Measurements from ENCODE around the gene TAF11L12. TPM values are rescaled to one million over a fixed set of nuclear protein-coding genes. Genes with fewer than 3 reads are reported as not detected.
"Not testable (repeated sequence)": the region's sequence is repeated elsewhere in the genome, so short reads cannot be mapped to it uniquely, and the experiment has no call there.

TAF11L12 gene
- polyA plus RNA-seq, 1 donor (not counting 4 experiments of a cell fraction or from before 2014, with no cell fraction given), result not detected

DNA sequence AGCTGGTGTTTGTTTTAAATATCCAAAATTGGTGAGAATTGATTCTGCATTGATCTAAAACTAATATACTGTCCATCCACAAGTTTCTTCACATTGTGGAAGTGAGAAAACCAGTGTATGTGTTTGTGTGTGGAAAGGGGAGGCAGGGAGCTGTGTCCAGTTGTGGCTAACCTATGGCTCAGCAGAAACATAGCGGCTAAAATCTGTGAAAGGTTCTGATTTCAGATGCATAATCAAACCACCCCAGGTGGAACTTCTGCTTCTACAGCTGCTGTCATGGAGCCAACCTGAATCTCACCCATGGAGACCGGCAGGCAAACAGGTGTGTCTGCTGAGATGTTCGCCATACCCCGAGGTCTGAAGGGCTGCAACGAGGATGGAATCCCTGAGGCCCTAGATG, 24.0 kb downstream of the TAF11L12 start, which contains the start of gene TAF11L14:
TAF11L14 (plus strand) TSS at position 301 of the 400 bp plus-strand sequence.
- Histone ChIP-seq H3K79me2 (ENCODE audit: control insufficient read depth, insufficient read depth, low read length) (no peaks in the 10 kb centered on the region), H2AFZ (ENCODE audit: control insufficient read depth, low read length) (no peak within 1 kb of the TSS), H4K20me1 (ENCODE audit: control insufficient read depth, extremely low read depth, insufficient read depth, low read length) (no peaks in the 10 kb centered on the region), H3K27me3 (ENCODE audit: control insufficient read depth, extremely low read depth, insufficient read depth, low read length) (no peaks in the 10 kb centered on the region), H3K4me2 (ENCODE audit: control insufficient read depth, extremely low read depth, insufficient read depth, low read depth, low read length) (no peak within 1 kb of the TSS), H3K9me1 (ENCODE audit: control insufficient read depth, extremely low read depth, insufficient read depth, low read length) (no peaks in the 10 kb centered on the region), H3K4me1 (ENCODE audit: control insufficient read depth, extremely low read depth, insufficient read depth, low read length) (no peaks in the 10 kb centered on the region), H3K4me3 (ENCODE audit: control insufficient read depth in 2 of 3, extremely low read depth in 1 of 3, insufficient read depth in 2 of 3, low read depth in 1 of 3, low read length in 3 of 3) (no peak within 1 kb of the TSS), H3K27ac (ENCODE audit: control insufficient read depth, insufficient read depth, low read length) (no peak within 1 kb of the TSS), H3K9me3 (ENCODE audit: control insufficient read depth, low read depth, low read length) (no peaks in the 10 kb centered on the region), H3K9ac (ENCODE audit: control insufficient read depth, extremely low read depth, insufficient read depth, low read length) (no peak within 1 kb of the TSS), H3K36me3 (ENCODE audit: control insufficient read depth in 2 of 2, extremely low read depth in 1 of 2, insufficient read depth in 2 of 2, low read length in 2 of 2) (no peaks in the 10 kb centered on the region)
- TF ChIP-seq, protein P1, sequence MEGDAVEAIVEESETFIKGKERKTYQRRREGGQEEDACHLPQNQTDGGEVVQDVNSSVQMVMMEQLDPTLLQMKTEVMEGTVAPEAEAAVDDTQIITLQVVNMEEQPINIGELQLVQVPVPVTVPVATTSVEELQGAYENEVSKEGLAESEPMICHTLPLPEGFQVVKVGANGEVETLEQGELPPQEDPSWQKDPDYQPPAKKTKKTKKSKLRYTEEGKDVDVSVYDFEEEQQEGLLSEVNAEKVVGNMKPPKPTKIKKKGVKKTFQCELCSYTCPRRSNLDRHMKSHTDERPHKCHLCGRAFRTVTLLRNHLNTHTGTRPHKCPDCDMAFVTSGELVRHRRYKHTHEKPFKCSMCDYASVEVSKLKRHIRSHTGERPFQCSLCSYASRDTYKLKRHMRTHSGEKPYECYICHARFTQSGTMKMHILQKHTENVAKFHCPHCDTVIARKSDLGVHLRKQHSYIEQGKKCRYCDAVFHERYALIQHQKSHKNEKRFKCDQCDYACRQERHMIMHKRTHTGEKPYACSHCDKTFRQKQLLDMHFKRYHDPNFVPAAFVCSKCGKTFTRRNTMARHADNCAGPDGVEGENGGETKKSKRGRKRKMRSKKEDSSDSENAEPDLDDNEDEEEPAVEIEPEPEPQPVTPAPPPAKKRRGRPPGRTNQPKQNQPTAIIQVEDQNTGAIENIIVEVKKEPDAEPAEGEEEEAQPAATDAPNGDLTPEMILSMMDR (optimal IDR thresholded peaks at IDR 0.05 in 1 of 3, IDR thresholded peaks at IDR 0.05 in 1 of 3, conservative IDR thresholded peaks at IDR 0.05 in 1 of 3; ENCODE audit: extremely low read depth in 1 of 3, insufficient read depth in 2 of 3, low read length in 3 of 3), result no peak
- no peak for TF ChIP-seq EZH2 (IDR thresholded peaks at IDR 0.05; ENCODE audit: low read length)
- no peak for DNase-seq (ENCODE audit: low read depth, low spot score)
- dilution Hi-C loops (cut with MboI; ENCODE audit: extremely low pct_ligation_motif_present, low sequenced_read_pairs), result no loop called here
- no peak for FAIRE-seq

- DNase-seq (ENCODE audit: low read depth, low spot score); H3K4me3 ChIP-seq (ENCODE audit: control insufficient read depth in 2 of 3, extremely low read depth in 1 of 3, insufficient read depth in 2 of 3, low read depth in 1 of 3, low read length in 3 of 3); H3K9me3 ChIP-seq (ENCODE audit: control insufficient read depth, low read depth, low read length); H3K79me2 ChIP-seq (ENCODE audit: control insufficient read depth, insufficient read depth, low read length); H3K27me3 ChIP-seq (ENCODE audit: control insufficient read depth, extremely low read depth, insufficient read depth, low read length); FAIRE-seq; H3K4me2 ChIP-seq (ENCODE audit: control insufficient read depth, extremely low read depth, insufficient read depth, low read depth, low read length); H3K9ac ChIP-seq (ENCODE audit: control insufficient read depth, extremely low read depth, insufficient read depth, low read length); H3K27ac ChIP-seq (ENCODE audit: control insufficient read depth, insufficient read depth, low read length); H3K36me3 ChIP-seq (ENCODE audit: control insufficient read depth in 2 of 2, extremely low read depth in 1 of 2, insufficient read depth in 2 of 2, low read length in 2 of 2); H3K9me1 ChIP-seq (ENCODE audit: control insufficient read depth, extremely low read depth, insufficient read depth, low read length); H2AFZ ChIP-seq (ENCODE audit: control insufficient read depth, low read length); H4K20me1 ChIP-seq (ENCODE audit: control insufficient read depth, extremely low read depth, insufficient read depth, low read length); H3K4me1 ChIP-seq (ENCODE audit: control insufficient read depth, extremely low read depth, insufficient read depth, low read length); dilution Hi-C loops (cut with MboI; ENCODE audit: extremely low pct_ligation_motif_present, low sequenced_read_pairs): not testable (repeated sequence)
Measured at GRCh38 chr5:17649232-17649631, 39.0 kb downstream of the TAF11L12 start.

DNA sequence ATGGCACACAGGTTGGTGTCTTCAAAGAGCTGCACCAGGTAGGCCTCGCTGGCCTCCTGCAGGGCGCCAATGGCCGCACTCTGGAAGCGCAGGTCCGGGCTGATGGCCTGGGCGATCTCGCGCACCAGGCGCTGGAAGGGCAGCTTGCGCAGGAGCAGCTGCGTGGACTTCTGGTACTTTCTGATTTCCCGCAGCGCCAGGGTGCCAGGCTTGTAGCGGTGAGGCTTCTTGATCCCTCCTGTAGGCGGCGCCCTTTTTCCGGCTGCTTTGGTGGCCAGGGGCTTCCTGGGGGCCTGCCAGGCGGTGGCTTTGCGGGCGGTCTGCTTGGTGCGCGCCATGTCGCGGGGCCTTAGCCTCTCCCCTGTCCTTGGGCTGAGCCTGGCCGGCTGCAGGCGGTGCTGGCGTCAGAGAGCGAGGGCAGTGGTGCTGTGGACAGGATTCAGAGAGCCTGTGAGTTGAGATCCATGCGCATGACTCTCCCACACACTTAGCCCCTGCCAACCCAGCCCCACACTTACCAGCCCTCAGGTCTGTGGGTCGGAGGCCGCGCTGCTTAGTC, 45.1 kb downstream of the TAF11L12 start:
- DNase-seq (ENCODE audit: low read depth, low spot score); H3K4me3 ChIP-seq (ENCODE audit: control insufficient read depth in 2 of 3, extremely low read depth in 1 of 3, insufficient read depth in 2 of 3, low read depth in 1 of 3, low read length in 3 of 3); H4K20me1 ChIP-seq (ENCODE audit: control insufficient read depth, extremely low read depth, insufficient read depth, low read length); H3K9me3 ChIP-seq (ENCODE audit: control insufficient read depth, low read depth, low read length); FAIRE-seq; H3K27me3 ChIP-seq (ENCODE audit: control insufficient read depth, extremely low read depth, insufficient read depth, low read length); dilution Hi-C loops (cut with MboI; ENCODE audit: extremely low pct_ligation_motif_present, low sequenced_read_pairs); H3K9me1 ChIP-seq (ENCODE audit: control insufficient read depth, extremely low read depth, insufficient read depth, low read length); H3K79me2 ChIP-seq (ENCODE audit: control insufficient read depth, insufficient read depth, low read length); H2AFZ ChIP-seq (ENCODE audit: control insufficient read depth, low read length); H3K4me1 ChIP-seq (ENCODE audit: control insufficient read depth, extremely low read depth, insufficient read depth, low read length); H3K36me3 ChIP-seq (ENCODE audit: control insufficient read depth in 2 of 2, extremely low read depth in 1 of 2, insufficient read depth in 2 of 2, low read length in 2 of 2); H3K27ac ChIP-seq (ENCODE audit: control insufficient read depth, insufficient read depth, low read length); H3K9ac ChIP-seq (ENCODE audit: control insufficient read depth, extremely low read depth, insufficient read depth, low read length); H3K4me2 ChIP-seq (ENCODE audit: control insufficient read depth, extremely low read depth, insufficient read depth, low read depth, low read length): not testable (repeated sequence)
